Renal cortex interstitium (tissue), 11 donors: Measurements from ENCODE around the gene GSPT2. TPM values are rescaled to one million over a fixed set of nuclear protein-coding genes. Genes with fewer than 3 reads are reported as not detected.

Source experiments
- DNase-seq, 11 donors: peaks; one replicate each; pipeline ENCODE4 v3.0.0-alpha.2; 2013; ENCODE audit warnings: low read depth in 9 of 11, low spot score in 4 of 11; ENCODE audit errors: extremely low read depth in 1 of 11
- polyA plus RNA-seq, 3 donors: library from polyadenylated mRNA; unstranded; fragments of 120-200 nt; gene quantifications; one replicate each; pipeline ENCODE4 v1.2.1, GENCODE V29; 2013; ENCODE audit not compliant: insufficient read length in 3 of 3

GSPT2 gene
- polyA plus RNA-seq, 3 donors = 19.4 to 22.2 (median 21.1) TPM

GRCh38 chrX:51795136-51795535, 51.9 kb downstream of the GSPT2 start:
- no peak for DNase-seq

Other genes with a start within 250 kb of the GSPT2 start
- 10 to 100 TPM; 11.1 to 16.0 (median 14.8) TPM for gene NUDT11, start 246.8 kb upstream of the GSPT2 start, polyA plus RNA-seq
- 1 to 10 TPM; 1.2 to 1.3 (median 1.3) TPM for gene CENPVL3, start 124.5 kb upstream of the GSPT2 start, polyA plus RNA-seq
- under 1 TPM in 2 of 3 donors, not detected in 1; 0.22 to 0.32 TPM for gene CENPVL2, start 60.6 kb upstream of the GSPT2 start, polyA plus RNA-seq
- under 1 TPM in 2 of 3 donors, not detected in 1; 0.22 to 0.32 TPM for gene CENPVL1, start 32.9 kb upstream of the GSPT2 start, polyA plus RNA-seq
- gene MAGED1, start 150.2 kb downstream of the GSPT2 start, polyA plus RNA-seq = 100 to 1,000 TPM; 307 to 334 (median 334) TPM